Fibroblast of skin of back (primary cell): ENCODE measurements around the gene SEC11C.

ENCODE experiments used
- DNase-seq: peaks from one replicate; pipeline ENCODE4 v3.0.0-alpha.2; 2013

The SEC11C gene

GRCh38 chr18:59145055-59145454 lies 5.4 kb downstream of the SEC11C start:
- DNase-seq, result no peak

- DNase-seq, result no peak
Observed at GRCh38 chr18:59148192-59148591, 8.5 kb downstream of the SEC11C start.

GRCh38 chr18:59149007-59149406 lies 9.3 kb downstream of the SEC11C start:
- DNase-seq, result no peak

GRCh38 chr18:59149416-59149815 lies 9.7 kb downstream of the SEC11C start:
- no peak for DNase-seq

GRCh38 chr18:59150236-59150635 lies 10.6 kb downstream of the SEC11C start:
- DNase-seq, result no peak

GRCh38 chr18:59155153-59155552 lies 15.5 kb downstream of the SEC11C start:
- DNase-seq, result peak; percentile 17

GRCh38 chr18:59156316-59156715 lies 16.6 kb downstream of the SEC11C start:
- DNase-seq, result no peak

- no peak for DNase-seq
Observed at GRCh38 chr18:59159265-59159664, 19.6 kb downstream of the SEC11C start.

- DNase-seq, result no peak
Observed at GRCh38 chr18:59159986-59160385, 20.3 kb downstream of the SEC11C start.

- no peak for DNase-seq
Observed at GRCh38 chr18:59172664-59173249, 33.1 kb downstream of the SEC11C start.

GRCh38 chr18:59177485-59177884 lies 37.8 kb downstream of the SEC11C start:
- no peak for DNase-seq

GRCh38 chr18:59180150-59180845 lies 40.6 kb downstream of the SEC11C start:
- DNase-seq, result peak; percentile 73

- DNase-seq, result peak; percentile 8
Observed at GRCh38 chr18:59182673-59183072, 43.0 kb downstream of the SEC11C start.

- DNase-seq, result no peak
Observed at GRCh38 chr18:59189008-59189407, 49.3 kb downstream of the SEC11C start.

- peak; percentile 5 for DNase-seq
Observed at GRCh38 chr18:59189746-59190145, 50.1 kb downstream of the SEC11C start.

- DNase-seq, result no peak
Observed at GRCh38 chr18:59196161-59196725, 56.6 kb downstream of the SEC11C start.

- no peak for DNase-seq
Observed at GRCh38 chr18:59197636-59198035, 58.0 kb downstream of the SEC11C start.

- DNase-seq, result no peak
Observed at GRCh38 chr18:59198215-59198614, 58.5 kb downstream of the SEC11C start.

- DNase-seq, result peak; percentile 10
Observed at GRCh38 chr18:59200787-59201186, 61.1 kb downstream of the SEC11C start.

GRCh38 chr18:59202258-59202820 lies 62.7 kb downstream of the SEC11C start:
- DNase-seq, result no peak

GRCh38 chr18:59207506-59207905 lies 67.8 kb downstream of the SEC11C start:
- no peak for DNase-seq
